Neural progenitor cell (in vitro differentiated cells): Measurements from ENCODE around the gene JMJD6. TPM values are rescaled to one million over a fixed set of nuclear protein-coding genes. Genes with fewer than 3 reads are reported as not detected.

ENCODE experiments used
- DNase-seq: peaks from one replicate; pipeline ENCODE4 v3.0.0-alpha.2; 2016; ENCODE audit warnings: low spot score
- H2AFZ ChIP-seq: fragments of 200-600 bp; sonication (generic); replicated peaks from 2 replicates; pipeline ENCODE4 v1.6.1; 2016; ENCODE audit warnings: antibody characterized with exemption
- H3F3A ChIP-seq: fragments of 200-600 bp; sonication (generic); 2 replicates; pipeline ENCODE4 v1.6.1; 2016; ENCODE audit warnings: antibody characterized with exemption, low read depth
- H3K27ac ChIP-seq: fragments of 200-600 bp; sonication (generic); 2 replicates; pipeline ENCODE4 v1.5.1; 2016; ENCODE audit warnings: mild to moderate bottlenecking
- H3K27me3 ChIP-seq: fragments of 200-600 bp; sonication (generic); 2 replicates; pipeline ENCODE4 v1.6.1; 2016; ENCODE audit warnings: mild to moderate bottlenecking, moderate library complexity
- H3K36me3 ChIP-seq: fragments of 200-600 bp; sonication (generic); 2 replicates; pipeline ENCODE4 v1.5.1; 2016
- H3K4me1 ChIP-seq: fragments of 200-600 bp; sonication (generic); 2 replicates; pipeline ENCODE4 v1.6.1; 2016; ENCODE audit warnings: mixed run types
- H3K4me2 ChIP-seq: fragments of 200-600 bp; sonication (generic); 2 replicates; pipeline ENCODE4 v1.6.1; 2016
- H3K4me3 ChIP-seq: fragments of 200-600 bp; sonication (generic); 2 replicates; pipeline ENCODE4 v1.5.1; 2016
- H3K79me2 ChIP-seq: fragments of 200-600 bp; sonication (generic); 2 replicates; pipeline ENCODE4 v1.6.1; 2016; ENCODE audit warnings: low read depth
- H3K9ac ChIP-seq: fragments of 200-600 bp; sonication (generic); 2 replicates; pipeline ENCODE4 v1.6.1; 2016
- H3K9me3 ChIP-seq: fragments of 200-600 bp; sonication (generic); 2 replicates; pipeline ENCODE4 v1.5.1; 2016; ENCODE audit warnings: low read depth
- H4K20me1 ChIP-seq: fragments of 200-600 bp; sonication (generic); 2 replicates; pipeline ENCODE4 v1.6.1; 2016; ENCODE audit warnings: low read depth
- H3K27ac Mint-ChIP-seq: 3 replicates; pipeline ENCODE4 v1.8.0; 2021; ENCODE audit warnings: mixed read lengths
- H3K27me3 Mint-ChIP-seq: 2 replicates; pipeline ENCODE4 v1.8.0; 2022; ENCODE audit warnings: low read depth, mild to moderate bottlenecking, inconsistent platforms, moderate library complexity, mixed read lengths; ENCODE audit not compliant: insufficient read depth
- H3K36me3 Mint-ChIP-seq: 3 replicates; pipeline ENCODE4 v1.8.0; 2021; ENCODE audit warnings: mixed read lengths
- H3K4me1 Mint-ChIP-seq: 3 replicates; pipeline ENCODE4 v1.8.0; 2021; ENCODE audit warnings: mixed read lengths
- H3K4me3 Mint-ChIP-seq: 3 replicates; pipeline ENCODE4 v1.8.0; 2021; ENCODE audit warnings: mild to moderate bottlenecking, moderate library complexity, mixed read lengths
- H3K9me3 Mint-ChIP-seq: 3 replicates; pipeline ENCODE4 v1.8.0; 2020; ENCODE audit warnings: mixed read lengths
- CTCF ChIP-seq: fragments of 200-600 bp; sonication (generic); IDR thresholded peaks from 2 replicates; pipeline ENCODE4 v1.5.1; 2017; ENCODE audit warnings: antibody characterized with exemption, mild to moderate bottlenecking
- EZH2 ChIP-seq: fragments of 200-600 bp; sonication (generic); IDR thresholded peaks from 2 replicates; pipeline ENCODE4 v1.6.1; 2017; ENCODE audit warnings: antibody characterized with exemption, mild to moderate bottlenecking, moderate library complexity
- EZH2phosphoT487 ChIP-seq: fragments of 200-600 bp; sonication (generic); IDR thresholded peaks from 2 replicates; pipeline ENCODE4 v1.6.1; 2017; ENCODE audit warnings: antibody characterized with exemption
- total RNA-seq: library from RNA; depleted of rRNA; stranded (reverse); fragments of >200 nt; gene quantifications from 2 replicates; pipeline ENCODE4 v1.2.3, GENCODE V29; 2015; ENCODE audit warnings: low replicate concordance

Gene JMJD6
- total RNA-seq, 1 donor from 2014 or later: 8.7 TPM

- no peak overlapping the region for H3K27ac Mint-ChIP-seq
- DNase-seq: no peak
- H3K4me3 Mint-ChIP-seq: no peak overlapping the region
- peaks cover 18% of the 10 kb centered on the region for H3K4me1 Mint-ChIP-seq
- H3K4me3 ChIP-seq: no peak overlapping the region
- peaks cover 9% of the 10 kb centered on the region for H3K4me1 ChIP-seq
- no peaks in the 10 kb centered on the region for H4K20me1 ChIP-seq
- H3F3A ChIP-seq: peaks cover 15% of the 10 kb centered on the region
- no peak overlapping the region for H3K4me2 ChIP-seq
- H3K9me3 Mint-ChIP-seq: no peaks in the 10 kb centered on the region
- H3K79me2 ChIP-seq: peaks cover 6% of the 10 kb centered on the region
- H3K27me3 ChIP-seq: no peaks in the 10 kb centered on the region
- H3K27ac ChIP-seq: no peak overlapping the region
- no peaks in the 10 kb centered on the region for H3K36me3 ChIP-seq
- peaks cover 3% of the 10 kb centered on the region for H3K27me3 Mint-ChIP-seq
- TF ChIP-seq EZH2 (no peak), CTCF (no peak), EZH2phosphoT487 (no peak)
- no peak overlapping the region for H3K9ac ChIP-seq
- H3K9me3 ChIP-seq: no peaks in the 10 kb centered on the region
- no peak overlapping the region for H2AFZ ChIP-seq
- H3K36me3 Mint-ChIP-seq: peaks cover 3% of the 10 kb centered on the region
Measured at GRCh38 chr17:76674600-76674999, 51.8 kb downstream of the JMJD6 start.

- no peak for DNase-seq
- peaks cover 2% of the 10 kb centered on the region for H3K9me3 Mint-ChIP-seq
- Histone ChIP-seq H3F3A (peaks cover 15% of the 10 kb centered on the region), H4K20me1 (no peaks in the 10 kb centered on the region), H3K36me3 (no peaks in the 10 kb centered on the region), H3K4me3 (no peak overlapping the region), H3K4me1 (peaks cover 9% of the 10 kb centered on the region), H3K4me2 (no peak overlapping the region), H3K9ac (no peak overlapping the region), H3K27ac (no peak overlapping the region), H3K79me2 (peaks cover 6% of the 10 kb centered on the region), H3K27me3 (no peaks in the 10 kb centered on the region), H2AFZ (no peak overlapping the region), H3K9me3 (no peaks in the 10 kb centered on the region)
- peak overlapping the region; percentile 39 for H3K4me3 Mint-ChIP-seq
- TF ChIP-seq EZH2phosphoT487: no peak
- TF ChIP-seq EZH2: no peak
- no peak for TF ChIP-seq CTCF
- H3K4me1 Mint-ChIP-seq: peaks cover 18% of the 10 kb centered on the region
- H3K27ac Mint-ChIP-seq: no peak overlapping the region
- peaks cover 5% of the 10 kb centered on the region for H3K27me3 Mint-ChIP-seq
- H3K36me3 Mint-ChIP-seq: peaks cover 3% of the 10 kb centered on the region
Measured at GRCh38 chr17:76673729-76674128, 52.7 kb downstream of the JMJD6 start.

- H3K4me1 Mint-ChIP-seq: peaks cover 21% of the 10 kb centered on the region
- Histone ChIP-seq H3K4me3 (no peak overlapping the region), H4K20me1 (no peaks in the 10 kb centered on the region), H3K27me3 (no peaks in the 10 kb centered on the region), H2AFZ (no peak overlapping the region), H3K9ac (no peak overlapping the region), H3F3A (peaks cover 15% of the 10 kb centered on the region), H3K4me2 (peak overlapping the region; percentile 90), H3K79me2 (peaks cover 6% of the 10 kb centered on the region), H3K4me1 (peaks cover 9% of the 10 kb centered on the region), H3K9me3 (no peaks in the 10 kb centered on the region), H3K27ac (no peak overlapping the region), H3K36me3 (no peaks in the 10 kb centered on the region)
- peaks cover 3% of the 10 kb centered on the region for H3K36me3 Mint-ChIP-seq
- DNase-seq: no peak
- TF ChIP-seq EZH2 (no peak), CTCF (no peak), EZH2phosphoT487 (no peak)
- peaks cover 5% of the 10 kb centered on the region for H3K27me3 Mint-ChIP-seq
- peaks cover 2% of the 10 kb centered on the region for H3K9me3 Mint-ChIP-seq
- H3K27ac Mint-ChIP-seq: no peak overlapping the region
- H3K4me3 Mint-ChIP-seq: peak overlapping the region; percentile 95
Measured at GRCh38 chr17:76672892-76673291, 53.5 kb downstream of the JMJD6 start.
